SH-SY5Y (cell line): ENCODE measurements around the gene AMBP.

Source experiments
- GATA2 ChIP-seq: IDR thresholded peaks from 2 replicates; pipeline ENCODE4 v1.6.1; 2011; ENCODE audit warnings: mild to moderate bottlenecking, low read depth, low read length
- GATA3 ChIP-seq: IDR thresholded peaks from 2 replicates; pipeline ENCODE4 v1.6.1; 2011; ENCODE audit warnings: low read depth, mild to moderate bottlenecking, low read length, moderate library complexity

AMBP gene

GRCh38 chr9:114117996-114118830, 40.1 kb upstream of the AMBP start:
- no peak for TF ChIP-seq GATA3
- no peak for TF ChIP-seq GATA2

- TF ChIP-seq GATA2 (no peak), GATA3 (no peak)
Observed at GRCh38 chr9:114117614-114117995, 39.5 kb upstream of the AMBP start.

- TF ChIP-seq GATA3 (no peak), GATA2 (no peak)
Observed at GRCh38 chr9:114116126-114116747, 38.1 kb upstream of the AMBP start.

GRCh38 chr9:114115654-114116125, 37.6 kb upstream of the AMBP start:
- TF ChIP-seq GATA3 (no peak), GATA2 (no peak)

- no peak for TF ChIP-seq GATA2
- no peak for TF ChIP-seq GATA3
Observed at GRCh38 chr9:114114364-114114763, 36.3 kb upstream of the AMBP start.

GRCh38 chr9:114112778-114113584, 34.9 kb upstream of the AMBP start:
- no peak for TF ChIP-seq GATA3
- no peak for TF ChIP-seq GATA2

GRCh38 chr9:114112325-114112724, 34.2 kb upstream of the AMBP start:
- no peak for TF ChIP-seq GATA2
- TF ChIP-seq GATA3: no peak

- no peak for TF ChIP-seq GATA2
- no peak for TF ChIP-seq GATA3
Observed at GRCh38 chr9:114110180-114110579, 32.1 kb upstream of the AMBP start.

GRCh38 chr9:114109124-114109523, 31.0 kb upstream of the AMBP start:
- TF ChIP-seq GATA2: no peak
- no peak for TF ChIP-seq GATA3

GRCh38 chr9:114108016-114108833, 30.1 kb upstream of the AMBP start:
- TF ChIP-seq GATA3 (no peak), GATA2 (no peak)

- TF ChIP-seq GATA3: no peak
- TF ChIP-seq GATA2: no peak
Observed at GRCh38 chr9:114107286-114108001, 29.3 kb upstream of the AMBP start.

- TF ChIP-seq GATA2 (no peak), GATA3 (no peak)
Observed at GRCh38 chr9:114105236-114105635, 27.1 kb upstream of the AMBP start.

GRCh38 chr9:114102484-114102883, 24.4 kb upstream of the AMBP start:
- TF ChIP-seq GATA2 (no peak), GATA3 (no peak)
